ENCODE measurements around the gene ARL14EPL.

DNA sequence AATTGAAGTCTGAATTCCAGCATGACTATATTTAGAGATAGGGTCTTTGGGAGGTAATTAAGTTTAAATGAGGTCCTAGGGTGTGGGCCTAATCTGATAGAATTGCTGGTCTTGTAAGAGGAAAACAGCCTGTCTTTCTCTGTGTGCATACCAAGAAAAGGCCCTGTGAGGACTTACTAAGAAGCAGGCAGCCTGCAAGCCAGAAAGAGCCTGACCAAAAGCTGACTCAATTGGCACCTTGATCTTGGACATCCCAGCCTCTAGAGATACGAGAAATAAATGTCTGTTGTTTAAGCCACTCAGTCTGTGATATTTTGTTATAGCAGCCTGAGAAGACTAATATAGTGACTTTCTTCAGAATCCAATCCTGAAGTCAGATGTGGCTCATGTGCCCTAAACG lies 14.6 kb downstream of the ARL14EPL start:
- TF ChIP-seq CTCF (IDR thresholded peaks at IDR 0.05; ENCODE audit: low read length): no peak
- TF ChIP-seq EZH2 (IDR thresholded peaks at IDR 0.05; ENCODE audit: borderline replicate concordance, low read length): no peak

Data from OCI-LY1 (cell line).